H9 (cell line): ENCODE measurements around the gene LEMD3. TPM values are rescaled to one million over a fixed set of nuclear protein-coding genes. Genes with fewer than 3 reads are reported as not detected.

Experiments used
- DNase-seq: peaks from one replicate; pipeline ENCODE4 v3.0.0-alpha.2; 2017
- H2AFZ ChIP-seq: one replicate; pipeline ENCODE4 v1.6.1; 2013; ENCODE audit warnings: mild to moderate bottlenecking, low read length, control low read depth, moderate library complexity
- H2AK5ac ChIP-seq: 2 replicates; pipeline ENCODE4 v1.6.1; 2013; ENCODE audit warnings: low read length, control low read depth, mixed read lengths; ENCODE audit not compliant: insufficient read length
- H2BK120ac ChIP-seq: one replicate; pipeline ENCODE4 v1.6.1; 2013; ENCODE audit warnings: low read depth, mild to moderate bottlenecking, low read length, control low read depth, inconsistent platforms; ENCODE audit not compliant: poor library complexity, severe bottlenecking
- H2BK12ac ChIP-seq: 2 replicates; pipeline ENCODE4 v1.6.1; 2013; ENCODE audit warnings: low read length, control low read depth, mixed read lengths, low read depth; ENCODE audit not compliant: insufficient read length
- H2BK15ac ChIP-seq: 2 replicates; pipeline ENCODE4 v1.6.1; 2013; ENCODE audit warnings: low read depth, low read length, control low read depth
- H2BK20ac ChIP-seq: one replicate; pipeline ENCODE4 v1.6.1; 2013; ENCODE audit warnings: low read depth, mild to moderate bottlenecking, low read length, control low read depth, inconsistent platforms; ENCODE audit not compliant: poor library complexity, severe bottlenecking
- H2BK5ac ChIP-seq: 2 replicates; pipeline ENCODE4 v1.6.1; 2013; ENCODE audit warnings: low read length, control low read depth, mixed read lengths; ENCODE audit not compliant: insufficient read length
- H3K14ac ChIP-seq: 2 replicates; pipeline ENCODE4 v1.6.1; 2013; ENCODE audit warnings: low read length, control low read depth; ENCODE audit not compliant: insufficient read depth
- H3K18ac ChIP-seq: 2 replicates; pipeline ENCODE4 v1.6.1; 2013; ENCODE audit warnings: low read depth, mild to moderate bottlenecking, mixed read lengths, low read length, control low read depth; ENCODE audit not compliant: insufficient read length
- H3K23ac ChIP-seq: 2 replicates; pipeline ENCODE4 v1.6.1; 2013; ENCODE audit warnings: low read length, control low read depth, mixed read lengths, low read depth; ENCODE audit not compliant: insufficient read length
- H3K23me2 ChIP-seq: 2 replicates; pipeline ENCODE4 v1.6.1; 2013; ENCODE audit warnings: low read depth, mild to moderate bottlenecking, mixed read lengths, low read length, control low read depth; ENCODE audit not compliant: insufficient read length, poor library complexity, severe bottlenecking
- H3K27ac ChIP-seq: 2 replicates; pipeline ENCODE4 v1.5.1; 2013; ENCODE audit warnings: low read length, control low read depth, mixed read lengths, low read depth; ENCODE audit not compliant: insufficient read length
- H3K27me3 ChIP-seq: 2 replicates; pipeline ENCODE4 v1.6.1; 2013; ENCODE audit warnings: low read length, control low read depth, inconsistent platforms; ENCODE audit not compliant: insufficient read depth
- H3K4ac ChIP-seq: 2 replicates; pipeline ENCODE4 v1.6.1; 2013; ENCODE audit warnings: low read depth, mild to moderate bottlenecking, control low read depth, inconsistent platforms, low read length, moderate library complexity
- H3K4me1 ChIP-seq: 2 replicates; pipeline ENCODE4 v1.6.1; 2013; ENCODE audit warnings: low read length, control low read depth, inconsistent platforms; ENCODE audit not compliant: insufficient read depth
- H3K4me2 ChIP-seq: 2 replicates; pipeline ENCODE4 v1.6.1; 2013; ENCODE audit warnings: low read length, control low read depth, mixed read lengths; ENCODE audit not compliant: insufficient read length, insufficient read depth
- H3K56ac ChIP-seq: 2 replicates; pipeline ENCODE4 v1.6.1; 2013; ENCODE audit warnings: low read depth, mild to moderate bottlenecking, mixed read lengths, low read length, control low read depth; ENCODE audit not compliant: insufficient read length
- H3K79me1 ChIP-seq: 2 replicates; pipeline ENCODE4 v1.6.1; 2013; ENCODE audit warnings: low read depth, mild to moderate bottlenecking, moderate library complexity, low read length, control low read depth, inconsistent platforms; ENCODE audit not compliant: insufficient read depth, poor library complexity, severe bottlenecking
- H3K79me2 ChIP-seq: 2 replicates; pipeline ENCODE4 v1.6.1; 2013; ENCODE audit warnings: low read length, control low read depth, inconsistent platforms; ENCODE audit not compliant: insufficient read depth
- H3K9ac ChIP-seq: 2 replicates; pipeline ENCODE4 v1.6.1; 2013; ENCODE audit warnings: low read length, control low read depth, mixed read lengths; ENCODE audit not compliant: insufficient read length; ENCODE audit errors: extremely low read depth
- H3K9me3 ChIP-seq: one replicate; pipeline ENCODE4 v1.6.1; 2013; ENCODE audit warnings: low read depth, low read length, inconsistent platforms; ENCODE audit not compliant: control insufficient read depth
- H3T11ph ChIP-seq: one replicate; pipeline ENCODE4 v1.6.1; 2013; ENCODE audit warnings: mild to moderate bottlenecking, low read length, control low read depth, inconsistent platforms
- H4K20me1 ChIP-seq: one replicate; pipeline ENCODE4 v1.6.1; 2013; ENCODE audit not compliant: control insufficient read depth, insufficient read length, insufficient read depth
- H4K5ac ChIP-seq: 2 replicates; pipeline ENCODE4 v1.6.1; 2013; ENCODE audit warnings: low read depth, mild to moderate bottlenecking, mixed read lengths, low read length, control low read depth; ENCODE audit not compliant: insufficient read length
- H4K8ac ChIP-seq: replicated peaks from 2 replicates; pipeline ENCODE4 v1.6.1; 2013; ENCODE audit warnings: low read length, control low read depth, mixed read lengths, low read depth; ENCODE audit not compliant: insufficient read length
- H4K91ac ChIP-seq: 2 replicates; pipeline ENCODE4 v1.6.1; 2013; ENCODE audit warnings: low read depth, mild to moderate bottlenecking, moderate library complexity, mixed read lengths, low read length, control low read depth; ENCODE audit not compliant: insufficient read length
- H3K27ac Mint-ChIP-seq, 3 experiments: 2 replicates in 2 of 3; 3 replicates in 1 of 3; pipeline ENCODE4 v1.8.0; 2020 to 2021; ENCODE audit warnings: mixed read lengths in 3 of 3, mild to moderate bottlenecking in 1 of 3, moderate library complexity in 1 of 3
- H3K27me3 Mint-ChIP-seq: 2 replicates; pipeline ENCODE4 v1.8.0; 2021; ENCODE audit warnings: low read depth, mild to moderate bottlenecking, moderate library complexity, mixed read lengths
- H3K36me3 Mint-ChIP-seq, 3 experiments: 2 replicates in 2 of 3; 3 replicates in 1 of 3; pipeline ENCODE4 v1.8.0; 2020 to 2021; ENCODE audit warnings: low read depth in 3 of 3, mixed read lengths in 3 of 3; ENCODE audit not compliant: insufficient read depth in 1 of 3
- H3K4me1 Mint-ChIP-seq, 2 experiments: 2 replicates each; pipeline ENCODE4 v1.8.0; 2020; ENCODE audit warnings: mixed read lengths in 2 of 2
- H3K4me3 Mint-ChIP-seq, 2 experiments: 2 replicates in 1 of 2; 3 replicates in 1 of 2; pipeline ENCODE4 v1.8.0; 2020 to 2021; ENCODE audit warnings: mild to moderate bottlenecking in 2 of 2, mixed read lengths in 2 of 2, moderate library complexity in 1 of 2
- H3K9me3 Mint-ChIP-seq, 2 experiments: 2 replicates in 1 of 2; 3 replicates in 1 of 2; pipeline ENCODE4 v1.8.0; 2020; ENCODE audit warnings: mild to moderate bottlenecking in 2 of 2, mixed read lengths in 2 of 2, moderate library complexity in 1 of 2
- CTCF ChIP-seq: fragments of 200-600 bp; sonication (generic); conservative IDR thresholded peaks from 3 replicates; pipeline ENCODE4 v1.8.0; 2021; ENCODE audit warnings: antibody characterized with exemption, mild to moderate bottlenecking
- WGBS: extraction: QIAGEN DNeasy Blood & Tissue Kit; methylation state at CpG from one replicate; pipeline ENCODE4 v1.1.7; 2013; ENCODE audit warnings: missing lambda C conversion rate, low lambda C conversion rate, mixed read lengths; ENCODE audit not compliant: insufficient read length; ENCODE audit errors: extremely low coverage; 5-methylcytosine and 5-hydroxymethylcytosine counted together
- total RNA-seq: library from RNA; stranded (reverse); gene quantifications from 2 replicates; pipeline ENCODE4 v1.2.1, GENCODE V29; 2021

Gene LEMD3
- total RNA-seq, 1 experiment from 2014 or later, result 38.1 TPM

- DNase-seq, result no peak
- Histone ChIP-seq H3K56ac (no peak overlapping the region), H3T11ph (no peak overlapping the region), H3K27ac (no peak overlapping the region), H3K14ac (no peak overlapping the region), H3K23ac (no peak overlapping the region), H3K4ac (no peak overlapping the region), H2BK20ac (no peak overlapping the region), H3K23me2 (no peaks in the 10 kb centered on the region), H4K91ac (no peak overlapping the region), H4K5ac (no peak overlapping the region), H3K79me1 (no peaks in the 10 kb centered on the region), H4K8ac (no peak overlapping the region), H2AK5ac (no peak overlapping the region), H3K79me2 (no peaks in the 10 kb centered on the region), H4K20me1 (no peaks in the 10 kb centered on the region), H3K18ac (no peak overlapping the region), H3K9ac (no peak overlapping the region), H2BK5ac (no peak overlapping the region), H3K4me2 (no peak overlapping the region), H2AFZ (no peak overlapping the region), H2BK15ac (no peak overlapping the region), H3K27me3 (no peaks in the 10 kb centered on the region), H2BK12ac (no peak overlapping the region), H2BK120ac (no peak overlapping the region), H3K9me3 (no peaks in the 10 kb centered on the region), H3K4me1 (no peaks in the 10 kb centered on the region)
- H3K27me3 Mint-ChIP-seq, result no peaks in the 10 kb centered on the region
- H3K4me3 Mint-ChIP-seq, result no peak overlapping the region
- TF ChIP-seq CTCF, result no peak
- H3K9me3 Mint-ChIP-seq, result no peaks in the 10 kb centered on the region
- WGBS, result no CpG with 5 or more reads among the region's 1 CpG
- H3K36me3 Mint-ChIP-seq, result peaks cover 0 to 4% (median 2%) of the 10 kb centered on the region in 3 experiments; a peak in 2 of 7 replicates
- H3K27ac Mint-ChIP-seq, result no peak overlapping the region
- H3K4me1 Mint-ChIP-seq, result no peaks in the 10 kb centered on the region
Measured at GRCh38 chr12:65252515-65252914, 83.1 kb downstream of the LEMD3 start.
